ENCODE data around the gene TMEM242. TPM values are rescaled to one million over a fixed set of nuclear protein-coding genes. Genes with fewer than 3 reads are reported as not detected.

The TMEM242 gene
- total and polyA plus RNA-seq, 2 donors (not counting 3 experiments of a cell fraction or from before 2014, with no cell fraction given): 5.3 to 15.5 TPM

DNA sequence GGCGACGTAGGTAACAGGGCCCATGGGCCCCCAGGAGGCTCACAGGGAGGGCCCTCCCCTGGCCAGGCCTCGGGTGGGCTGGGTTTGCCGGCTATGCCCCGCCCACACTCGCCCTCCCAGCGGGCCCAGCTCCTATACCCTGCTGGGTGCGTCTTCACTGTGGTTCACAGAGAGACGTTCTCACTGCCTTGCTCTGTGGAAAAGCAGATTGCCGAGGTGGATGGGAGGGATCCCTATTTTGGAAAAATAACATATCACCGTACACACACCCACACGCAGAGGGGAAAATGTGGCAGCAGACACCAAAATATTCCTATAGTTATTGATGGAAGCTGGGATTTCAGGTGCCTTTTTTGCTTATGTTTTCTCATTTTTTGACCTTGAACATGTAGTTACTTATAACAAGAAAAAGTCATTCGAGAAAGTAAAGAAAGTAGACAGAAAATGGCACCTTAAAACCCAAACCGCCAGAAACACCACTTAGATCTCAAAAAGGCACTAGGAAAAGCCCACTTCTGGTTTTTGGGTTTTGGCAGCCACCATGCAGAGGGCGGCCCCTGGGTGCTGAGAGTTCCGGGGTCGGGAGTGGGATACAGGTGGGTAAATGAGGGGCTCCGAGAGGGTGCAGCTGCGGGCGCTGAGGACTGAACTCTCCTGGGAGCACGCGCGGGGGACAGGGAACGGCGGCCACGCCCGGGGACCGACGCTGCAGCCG is 49.4 kb downstream of the TMEM242 start:
- Histone ChIP-seq H3K27me3 (ENCODE audit: control insufficient read depth in 2 of 2, insufficient read depth in 2 of 2, low read length in 2 of 2) (no peaks in the 10 kb centered on the region), H3K9me1 (replicated peaks; ENCODE audit: control insufficient read depth, extremely low read depth, insufficient read depth, low read length) (no peaks in the 10 kb centered on the region), H3K9me3 (replicated peaks; ENCODE audit: control insufficient read depth, insufficient read depth, low read length) (no peaks in the 10 kb centered on the region), H2AFZ (ENCODE audit: low read depth, low read length) (peak overlapping the region; percentile 98), H3K79me2 (ENCODE audit: control insufficient read depth, insufficient read depth, low read length) (no peaks in the 10 kb centered on the region), H3K4me2 (ENCODE audit: insufficient read depth, low read length) (peak overlapping the region; percentile 67), H3K4me3 (replicated peaks in 1 of 3; ENCODE audit: insufficient read depth in 1 of 3, low read depth in 1 of 3, low read length in 3 of 3) (peak overlapping the region; percentile 33 to 43 (median 39)), H3K4me1 (ENCODE audit: control insufficient read depth, extremely low read depth, insufficient read depth, low read length) (peaks cover 13% of the 10 kb centered on the region), H3K36me3 (ENCODE audit: control insufficient read depth in 2 of 2, extremely low read depth in 1 of 2, insufficient read depth in 2 of 2, low read length in 2 of 2) (no peaks in the 10 kb centered on the region), H4K20me1 (replicated peaks; ENCODE audit: control insufficient read depth, extremely low read depth, insufficient read depth, low read length) (no peaks in the 10 kb centered on the region), H3K27ac (ENCODE audit: insufficient read depth, low read depth, low read length) (no peak overlapping the region), H3K9ac (replicated peaks; ENCODE audit: extremely low read depth, insufficient read depth, low read length) (peak overlapping the region; percentile 50)
- FAIRE-seq (no peak), DNase-seq (ENCODE audit: low read depth, low spot score) (no peak)
- no TSS peak for BruUV-seq (replicated peaks)
- POLR2A ChIA-PET: no interaction called here
- dilution Hi-C loops (cut with MboI; ENCODE audit: extremely low pct_ligation_motif_present, low sequenced_read_pairs): no loop called here
- intact Hi-C loops (cut with micrococcal nuclease): loop anchor here (1.0 to 5.0 kb wide), 4 partner anchors 39 to 710 kb away; no protein-coding TSS in a partner anchor
- TF ChIP-seq GATA2 (IDR thresholded peaks at IDR 0.05; ENCODE audit: insufficient read depth, insufficient read length, low read depth, low read length): no peak
- no peak for TF ChIP-seq POLR2A (IDR thresholded peaks at IDR 0.05; ENCODE audit: low read depth, low read length)
- no peak for TF ChIP-seq POLR2AphosphoS5 (IDR thresholded peaks at IDR 0.05; ENCODE audit: insufficient read depth, low read depth, low read length)
- TF ChIP-seq FOS (IDR thresholded peaks at IDR 0.05; ENCODE audit: borderline replicate concordance, insufficient read depth, low read length): no peak
- TF ChIP-seq MYC (IDR thresholded peaks at IDR 0.05; ENCODE audit: low read depth, low read length): no peak
- TF ChIP-seq, protein P1, sequence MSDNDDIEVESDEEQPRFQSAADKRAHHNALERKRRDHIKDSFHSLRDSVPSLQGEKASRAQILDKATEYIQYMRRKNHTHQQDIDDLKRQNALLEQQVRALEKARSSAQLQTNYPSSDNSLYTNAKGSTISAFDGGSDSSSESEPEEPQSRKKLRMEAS (IDR thresholded peaks at IDR 0.05; ENCODE audit: insufficient read depth, insufficient read length): no peak
- TF ChIP-seq EZH2 (IDR thresholded peaks at IDR 0.05; ENCODE audit: borderline replicate concordance, low read depth, low read length, severe bottlenecking): no peak
- TF ChIP-seq JUN (IDR thresholded peaks at IDR 0.05; ENCODE audit: borderline replicate concordance, insufficient read depth, insufficient read length, low read depth): no peak
- CTCF ChIA-PET: interaction anchor here (2.0 to 5.1 kb wide), 3 partner anchors 38 to 48 kb away, joined by 8 to 34 read pairs (median 15); no protein-coding TSS in a partner anchor

All from endothelial cell of umbilical vein (primary cell).